GM18502 (cell line): ENCODE results near the gene LMAN1L.
A peak's percentile ranks its signal among the peaks of the same experiment; 100 is the strongest.

Source experiments
- ATAC-seq: cut with Tn5 transposase; IDR thresholded peaks from one replicate; pipeline ENCODE4 v1.9.1; 2021; ENCODE audit warnings: mild to moderate bottlenecking; ENCODE audit not compliant: unreplicated experiment, poor library complexity

Gene LMAN1L

DNA sequence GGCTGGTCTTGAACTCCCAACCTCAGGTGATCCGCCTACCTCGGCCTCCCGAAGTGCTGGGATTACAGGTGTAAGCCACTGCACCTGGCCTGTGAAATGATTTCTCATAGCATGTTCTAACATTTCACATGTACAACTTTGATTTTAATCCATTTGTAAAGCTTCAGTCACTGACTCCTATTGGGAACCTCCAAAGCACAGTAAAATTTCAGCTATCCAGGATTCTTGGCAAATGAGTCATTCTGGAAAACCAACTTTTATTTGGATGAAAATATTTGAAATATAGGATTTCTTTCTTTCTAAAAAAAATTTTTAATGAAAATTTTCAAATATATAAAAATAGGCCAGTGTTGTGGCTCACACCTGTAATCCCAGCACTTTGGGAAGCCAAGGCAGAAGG is 2.7 kb upstream of the LMAN1L start:
- no peak for ATAC-seq

DNA sequence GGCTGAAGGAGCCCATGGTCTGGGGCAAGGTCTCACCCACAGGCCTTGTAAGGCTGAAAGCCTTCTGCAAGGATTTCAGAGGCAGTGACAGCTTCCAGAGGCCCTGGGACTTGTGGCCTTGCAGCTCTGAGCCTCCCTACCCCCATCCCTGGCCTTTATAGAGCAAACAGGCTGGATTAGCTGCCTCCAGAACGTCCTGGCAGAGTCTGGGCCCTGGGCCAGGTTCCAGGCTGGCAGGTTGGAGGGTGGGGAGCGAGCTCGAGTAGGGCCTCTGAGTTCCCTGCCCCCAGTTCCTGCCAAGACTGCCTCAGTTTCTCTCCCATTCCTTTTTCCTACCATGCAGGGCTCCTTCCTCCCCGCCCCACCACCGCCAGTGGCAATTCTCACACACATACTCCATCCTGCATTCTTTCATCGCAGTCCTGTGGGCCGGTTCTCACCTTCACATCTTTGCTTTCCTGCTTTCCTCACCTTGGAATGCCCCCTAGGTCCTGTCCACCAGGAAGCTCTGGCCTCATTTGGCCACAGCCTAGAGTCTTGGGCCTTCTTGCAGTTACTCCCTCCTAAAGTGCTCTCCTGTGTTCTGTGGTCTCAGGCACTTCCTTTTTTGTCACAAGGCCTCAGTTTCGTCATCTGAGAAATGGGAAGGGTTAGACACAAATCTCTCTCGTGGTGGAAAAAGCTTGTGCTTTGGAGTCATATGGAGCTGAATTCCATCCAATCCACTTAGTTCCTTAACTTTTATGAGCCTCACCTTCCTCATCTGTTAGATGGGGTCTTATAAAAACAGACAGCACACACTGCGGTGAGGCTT is 2.7 kb downstream of the LMAN1L start:
- no peak for ATAC-seq

DNA sequence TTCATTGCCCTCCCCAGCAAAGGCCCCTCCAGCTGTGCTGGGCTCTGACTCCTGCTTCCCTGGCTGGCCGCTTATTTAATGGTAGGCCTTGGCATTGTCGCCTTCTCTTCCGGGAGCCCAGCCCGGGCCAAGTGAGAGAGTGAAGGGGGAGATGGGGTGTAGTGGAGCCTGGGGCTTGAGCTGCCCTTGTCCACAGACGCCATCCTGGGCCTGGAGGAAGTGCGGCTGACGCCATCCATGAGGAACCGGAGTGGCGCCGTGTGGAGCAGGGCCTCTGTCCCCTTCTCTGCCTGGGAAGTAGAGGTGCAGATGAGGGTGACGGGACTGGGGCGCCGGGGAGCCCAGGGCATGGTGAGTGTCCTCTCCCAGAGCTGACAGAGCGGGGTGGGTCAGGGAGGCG is 3.3 kb downstream of the LMAN1L start:
- no peak for ATAC-seq

DNA sequence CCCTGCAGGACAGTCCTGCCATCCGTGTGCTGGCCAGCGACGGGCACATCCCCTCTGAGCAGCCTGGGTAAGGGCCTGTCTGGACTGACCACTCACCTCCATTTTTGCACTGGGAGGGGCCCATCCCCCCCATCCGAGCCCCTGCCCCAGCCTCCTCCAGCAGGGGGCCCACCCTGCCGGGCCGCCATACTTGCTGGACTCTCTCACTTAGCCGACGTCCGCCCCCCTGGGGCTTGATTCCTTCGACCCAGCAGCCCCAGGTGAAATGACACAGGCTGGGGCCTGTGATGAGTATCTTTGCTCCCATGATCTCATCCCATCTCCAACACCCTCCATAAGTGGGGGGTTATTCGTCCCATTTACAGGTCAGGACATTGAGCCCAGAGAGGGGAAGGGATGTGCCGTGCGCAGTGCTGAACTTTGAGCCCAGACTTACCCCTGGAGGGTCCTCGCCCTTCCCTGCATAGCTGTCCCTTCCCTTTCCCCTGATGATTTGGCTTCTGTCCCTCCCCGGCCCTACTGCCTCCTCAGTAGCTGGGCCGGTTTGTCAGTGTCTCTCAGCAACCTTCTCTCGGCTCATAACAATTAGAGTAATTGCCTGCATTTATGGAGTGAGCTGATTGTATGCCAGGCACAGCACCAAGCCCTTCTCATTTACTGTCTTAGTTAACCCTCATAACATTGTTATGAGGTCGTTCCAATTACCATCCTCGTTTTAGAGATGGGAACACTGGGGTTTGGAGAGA is 4.2 kb downstream of the LMAN1L start:
- ATAC-seq: no peak

DNA sequence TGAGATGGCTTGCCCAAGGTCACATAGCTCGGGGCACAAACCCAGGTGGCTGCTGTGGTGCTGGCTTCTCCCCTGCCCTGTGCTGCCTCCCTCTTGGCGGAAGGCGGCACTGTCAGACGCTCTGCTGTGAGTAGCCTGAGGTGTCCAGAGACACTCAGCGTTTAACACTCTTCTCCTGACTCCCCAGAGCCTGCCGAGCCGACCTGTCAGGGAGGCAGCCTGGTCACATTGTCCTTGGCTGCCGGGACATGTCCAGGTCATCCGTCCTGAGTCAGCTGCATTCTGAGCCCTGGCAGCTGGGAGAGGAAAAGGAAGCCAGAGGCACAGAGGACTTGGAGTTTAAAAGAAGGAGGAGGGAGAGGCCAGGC is 4.7 kb downstream of the LMAN1L start:
- no peak for ATAC-seq

DNA sequence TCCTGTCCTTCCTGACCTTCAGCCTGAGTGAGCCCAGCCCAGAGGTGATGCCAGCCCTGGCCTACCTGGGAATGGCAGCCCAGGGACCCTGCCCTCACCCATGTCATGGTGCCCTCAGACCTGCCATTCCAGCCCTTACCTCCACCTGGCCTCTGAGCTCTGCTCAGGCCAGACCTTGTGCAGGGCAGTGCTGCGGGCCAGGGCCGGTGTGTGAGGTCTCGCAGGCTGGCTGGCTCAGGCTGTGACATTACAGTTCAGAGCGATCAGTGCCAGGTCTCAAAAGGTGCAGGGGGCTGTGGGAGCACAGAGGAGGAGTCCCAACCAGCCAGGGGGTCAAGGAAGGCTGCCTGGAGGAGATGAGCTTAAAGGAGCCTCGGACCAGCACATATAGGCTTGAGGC is 7.4 kb downstream of the LMAN1L start:
- no peak for ATAC-seq

DNA sequence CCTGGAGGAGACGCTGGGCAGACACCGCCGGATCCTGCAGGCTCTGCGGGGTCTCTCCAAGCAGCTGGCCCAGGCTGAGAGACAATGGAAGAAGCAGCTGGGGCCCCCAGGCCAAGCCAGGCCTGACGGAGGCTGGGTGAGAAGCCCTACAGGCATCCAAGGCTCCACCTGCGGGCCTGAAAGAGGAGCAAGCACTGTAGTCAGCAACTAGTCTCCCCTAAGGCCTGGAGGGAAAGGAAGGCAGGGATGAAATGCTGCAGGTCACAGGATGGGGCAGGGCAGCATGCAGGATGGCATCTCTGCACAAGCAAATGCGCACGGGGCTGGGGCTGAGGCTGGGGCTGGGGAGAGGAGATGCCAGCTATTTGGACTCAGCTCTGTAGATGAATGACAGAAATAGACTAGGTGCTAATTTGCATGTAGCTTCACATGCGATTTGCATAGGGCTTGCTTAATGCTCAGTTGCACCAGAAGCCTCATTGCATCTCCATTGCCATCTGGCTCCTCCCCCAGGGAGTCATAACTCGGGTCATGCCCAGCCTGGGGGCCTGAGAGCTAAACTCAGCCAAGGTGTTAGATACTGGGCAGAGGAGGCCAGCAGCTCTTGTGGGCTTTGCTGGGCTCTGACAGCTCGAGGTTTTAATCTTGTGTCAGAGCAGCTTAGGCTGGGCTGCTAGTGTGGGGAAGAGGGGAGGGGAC is 8.6 kb downstream of the LMAN1L start:
- peak; percentile 68 for ATAC-seq

DNA sequence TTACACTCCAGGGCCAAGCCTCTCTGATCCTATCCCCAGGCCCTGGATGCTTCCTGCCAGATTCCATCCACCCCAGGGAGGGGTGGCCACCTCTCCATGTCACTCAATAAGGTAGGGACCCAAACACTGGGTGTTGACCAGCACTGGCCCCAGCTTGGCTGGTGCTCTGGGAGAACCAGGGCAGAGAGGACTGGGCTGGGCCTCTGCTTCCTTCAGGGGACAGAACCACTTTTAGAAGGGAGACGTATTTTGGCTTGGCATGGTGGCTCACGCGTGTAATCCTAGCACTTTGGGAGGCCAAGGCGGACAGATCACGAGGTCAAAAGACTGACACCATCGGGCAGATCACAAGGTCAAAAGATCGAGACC is 9.1 kb downstream of the LMAN1L start:
- no peak for ATAC-seq

DNA sequence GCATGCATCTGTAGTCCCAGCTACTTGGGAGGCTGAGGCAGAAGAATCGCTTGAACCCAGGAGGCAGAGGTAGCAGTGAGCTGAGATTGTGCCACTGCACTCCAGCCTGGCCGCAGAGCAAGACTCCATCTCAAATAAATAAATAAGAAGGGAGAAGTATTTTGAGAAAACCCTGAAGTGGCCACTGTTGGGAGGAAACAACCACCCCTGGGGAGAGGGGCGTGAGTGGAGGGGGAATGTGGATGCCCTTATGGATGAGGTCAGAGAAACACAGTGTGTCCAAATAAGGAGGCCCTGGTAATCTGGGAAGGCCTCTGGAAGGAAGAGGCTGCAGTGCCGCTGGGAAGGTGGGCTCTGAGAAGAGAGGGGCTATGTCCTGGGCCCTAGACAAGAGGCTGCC is 9.6 kb downstream of the LMAN1L start:
- ATAC-seq: no peak

DNA sequence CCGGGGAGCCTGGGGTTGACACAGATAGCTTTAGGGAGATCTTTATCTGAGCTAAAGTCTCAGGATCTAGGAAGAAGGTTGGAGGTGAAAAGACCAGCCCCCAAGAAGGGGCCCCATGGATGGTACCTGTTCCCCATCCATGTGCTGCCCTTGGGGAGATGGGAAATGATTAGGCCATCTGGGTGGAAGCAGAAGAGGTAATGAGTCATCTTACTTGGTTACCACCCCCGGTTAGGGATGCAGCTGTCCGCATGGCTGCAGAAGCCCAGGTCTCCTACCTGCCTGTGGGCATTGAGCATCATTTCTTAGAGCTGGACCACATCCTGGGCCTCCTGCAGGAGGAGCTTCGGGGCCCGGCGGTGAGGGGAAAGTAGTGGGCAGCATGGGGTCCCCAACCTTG is 10.7 kb downstream of the LMAN1L start:
- ATAC-seq: no peak

DNA sequence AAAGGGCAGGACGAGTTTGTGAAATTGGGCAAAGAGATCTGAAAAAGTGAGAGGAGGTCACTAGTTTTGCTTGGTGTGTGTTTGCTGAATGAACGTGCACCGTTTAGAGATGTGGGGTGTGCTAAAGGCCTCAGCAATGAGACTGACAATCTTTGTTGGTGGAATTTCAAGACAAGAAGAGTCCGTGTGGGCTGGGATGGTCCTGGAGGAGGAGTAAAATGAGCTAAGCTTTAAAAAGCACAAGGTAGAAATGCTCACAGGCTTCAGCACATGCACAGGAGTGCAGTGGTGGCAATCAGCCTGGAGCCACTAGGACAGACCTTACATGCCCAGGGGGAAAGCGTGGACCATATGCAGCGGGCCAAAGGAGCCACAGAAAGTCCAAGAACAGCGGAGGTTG is 12.3 kb downstream of the LMAN1L start:
- no peak for ATAC-seq

DNA sequence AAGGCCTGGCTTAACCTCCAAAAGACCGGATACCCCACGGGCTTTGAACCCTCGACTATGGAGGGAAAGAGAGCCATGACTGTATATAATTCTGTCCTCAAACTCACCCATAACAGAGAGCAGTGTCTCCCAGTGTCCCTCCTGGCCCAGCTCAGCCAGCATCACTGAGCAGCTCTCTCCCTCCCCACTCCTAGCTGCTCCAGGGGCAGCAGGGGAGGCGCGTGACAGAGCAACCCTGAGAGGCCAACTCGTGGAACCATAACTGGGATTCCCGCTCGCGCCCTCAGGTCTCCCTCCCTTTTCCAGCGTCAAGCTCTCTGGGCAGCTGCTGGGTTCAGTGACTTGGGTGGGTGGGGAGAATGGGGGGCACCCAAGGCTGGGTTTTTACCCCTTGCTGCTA is 13.2 kb downstream of the LMAN1L start:
- ATAC-seq: no peak

DNA sequence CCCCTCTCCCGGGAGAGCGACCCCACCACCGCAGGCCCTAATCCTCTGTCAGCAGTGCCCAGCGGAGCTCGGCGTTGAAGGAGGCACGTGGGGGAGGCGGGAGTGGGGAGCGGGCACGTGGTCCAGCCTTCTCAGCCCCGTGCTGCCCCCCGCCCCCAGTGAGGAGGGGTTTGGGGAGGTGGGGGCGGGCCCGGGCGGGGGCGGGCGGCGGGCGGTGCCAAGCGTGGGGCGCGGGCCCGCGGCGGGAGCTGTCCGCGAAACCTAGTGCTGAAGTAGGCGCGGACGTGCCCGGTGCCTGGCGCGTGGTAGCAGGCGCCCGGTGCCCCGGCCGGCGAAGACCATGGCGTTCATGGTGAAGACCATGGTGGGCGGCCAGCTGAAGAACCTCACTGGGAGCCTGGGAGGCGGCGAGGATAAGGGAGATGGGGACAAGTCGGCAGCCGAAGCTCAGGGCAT is 13.8 kb downstream of the LMAN1L start, which contains the start of gene CPLX3:
TSS of gene CPLX3 (plus strand) at position 264 of the 456 bp plus-strand sequence. CDS start at position 341, 77 bp downstream.
- ATAC-seq: no peak

DNA sequence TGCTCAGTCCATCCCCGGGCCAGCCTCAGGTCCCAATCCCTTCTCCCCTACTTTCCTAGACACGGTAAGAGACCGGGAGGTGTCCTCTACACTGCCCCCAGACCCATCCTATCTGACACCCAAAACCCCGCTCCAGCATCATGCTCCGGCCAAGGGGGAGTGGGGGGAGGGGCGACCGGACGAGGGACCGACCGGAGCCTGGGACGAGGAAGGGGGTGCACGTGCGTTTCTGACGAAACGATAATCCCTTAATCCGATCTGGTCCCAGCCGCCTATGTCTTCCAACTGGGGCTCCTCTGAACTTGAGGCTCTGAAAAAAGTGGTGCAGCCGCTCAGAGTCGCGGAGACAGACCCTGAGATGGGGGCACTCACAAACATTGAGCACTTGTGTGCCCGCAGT is 14.3 kb downstream of the LMAN1L start:
- ATAC-seq: no peak

DNA sequence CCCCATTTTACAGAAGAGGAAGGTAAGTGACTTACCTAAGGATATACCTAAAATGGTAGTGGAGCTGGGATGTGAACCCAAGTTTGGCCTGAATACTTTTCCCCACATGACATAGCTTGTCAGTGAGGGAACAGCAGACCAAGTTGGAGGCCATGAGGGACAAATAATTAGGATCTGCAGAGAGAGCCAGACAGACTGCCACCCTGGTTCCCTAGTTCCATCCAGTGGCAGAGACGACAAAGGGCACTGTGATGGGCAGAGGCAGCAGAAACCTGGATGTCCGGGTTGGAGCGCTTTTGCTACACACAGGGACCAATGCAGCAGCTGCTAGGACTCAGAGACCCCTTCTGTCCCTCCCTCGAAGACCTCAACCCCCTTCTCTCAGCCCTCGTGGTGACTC is 15.0 kb downstream of the LMAN1L start:
- no peak for ATAC-seq

DNA sequence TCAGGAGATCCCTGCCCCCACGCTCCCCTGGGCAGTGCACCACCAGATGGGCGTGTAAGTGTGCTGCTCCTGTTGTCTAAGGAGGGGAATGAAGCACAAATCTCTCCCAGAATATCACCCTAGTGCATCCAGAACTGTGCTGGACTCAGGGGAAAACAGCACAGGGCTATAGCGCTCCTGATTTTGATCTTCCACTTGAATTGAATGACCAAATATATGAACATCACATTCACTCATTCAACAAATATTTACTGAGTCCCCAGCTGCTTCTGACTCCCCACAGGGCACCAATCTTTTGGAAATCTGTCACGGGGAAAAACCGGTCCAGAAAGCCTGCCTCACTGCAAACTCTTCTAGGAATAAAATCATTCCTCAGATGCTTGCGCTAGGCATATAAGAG is 16.2 kb downstream of the LMAN1L start:
- no peak for ATAC-seq

DNA sequence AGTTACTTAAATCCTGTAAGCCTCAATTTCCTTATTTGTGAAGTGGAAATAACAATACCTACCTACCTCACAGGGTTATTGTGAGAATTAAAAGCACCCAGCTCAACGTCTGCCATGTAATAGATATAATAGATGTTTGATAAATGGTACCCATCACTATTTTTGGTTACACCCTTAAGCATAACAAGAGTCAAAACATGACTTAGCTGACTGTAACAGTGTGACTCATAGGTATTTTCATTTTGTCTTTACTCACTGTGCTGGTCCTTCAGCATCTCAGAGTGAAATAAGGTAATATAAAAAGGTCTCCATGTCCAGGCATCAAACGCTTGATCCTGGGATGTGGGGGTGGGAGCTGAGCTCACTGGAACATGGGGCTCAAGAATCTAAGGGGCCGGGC is 16.9 kb downstream of the LMAN1L start:
- no peak for ATAC-seq

DNA sequence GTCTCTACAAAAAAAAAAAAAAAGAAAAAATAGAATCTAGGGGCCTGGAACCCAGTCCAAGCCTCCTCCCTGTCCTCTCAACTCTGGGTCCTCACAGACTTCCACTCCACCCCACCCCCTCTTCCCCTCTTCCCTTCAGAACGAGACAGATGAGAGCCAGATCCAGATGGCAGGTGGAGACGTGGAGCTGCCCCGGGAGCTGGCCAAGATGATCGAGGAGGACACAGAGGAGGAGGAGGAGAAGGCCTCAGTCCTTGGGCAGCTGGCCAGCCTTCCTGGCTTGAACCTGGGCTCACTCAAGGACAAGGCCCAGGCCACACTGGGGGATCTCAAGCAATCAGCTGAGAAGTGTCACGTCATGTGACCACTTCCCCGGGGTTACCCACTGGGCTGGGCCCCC is 17.4 kb downstream of the LMAN1L start:
- no peak for ATAC-seq

DNA sequence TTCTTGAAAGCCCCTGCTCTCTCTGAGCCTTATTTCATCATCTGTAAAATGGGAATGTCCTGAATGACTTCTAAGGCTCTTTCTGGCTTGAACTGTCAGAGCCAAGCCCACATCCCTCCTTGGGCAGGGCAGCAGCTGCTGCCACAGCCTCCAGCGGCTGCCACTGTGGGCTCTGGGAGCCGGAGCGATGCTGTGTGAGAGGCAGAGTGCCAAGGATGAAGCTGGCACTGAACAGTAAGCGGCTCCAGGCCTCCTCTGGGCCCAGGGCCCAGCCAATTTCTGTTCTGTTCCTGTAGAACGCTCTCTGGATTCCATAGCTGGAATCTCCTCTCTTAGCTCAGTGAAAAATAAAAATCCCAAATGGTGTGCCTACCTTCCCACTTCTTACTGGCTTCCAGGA is 18.2 kb downstream of the LMAN1L start:
- no peak for ATAC-seq

DNA sequence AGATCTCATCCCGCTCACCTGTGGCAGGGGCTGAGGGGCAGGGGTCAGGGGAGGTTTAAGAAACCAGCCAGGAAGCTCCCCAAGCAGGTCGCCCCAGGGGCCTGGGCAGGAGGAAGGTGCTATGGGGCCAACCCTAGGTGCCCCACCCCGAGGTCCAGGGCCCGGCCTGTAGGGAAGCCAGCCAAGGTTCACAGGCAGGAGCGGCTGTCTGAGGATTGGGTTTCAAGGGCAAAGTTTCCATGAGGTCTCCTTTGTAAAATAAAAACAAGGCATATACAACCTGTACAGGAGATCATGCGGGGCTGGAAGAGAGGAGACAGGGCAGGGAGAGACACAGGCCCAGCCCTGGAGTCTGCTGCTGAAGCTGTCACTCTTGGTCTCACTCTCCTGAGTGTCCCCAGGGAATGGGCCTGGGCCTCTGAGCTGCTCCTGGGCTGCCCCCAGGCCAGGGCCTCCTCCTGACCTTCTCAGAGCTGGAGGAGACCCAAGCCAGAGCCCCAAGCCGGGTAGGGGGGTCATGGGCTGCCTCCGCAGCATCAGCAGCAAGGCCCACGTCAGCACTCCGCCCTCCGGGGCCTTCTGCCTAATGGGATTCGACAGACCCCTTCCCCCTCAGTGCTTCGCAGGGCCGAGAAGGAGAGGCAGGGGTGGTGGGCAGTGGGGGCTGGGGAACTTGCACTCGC is 19.3 kb downstream of the LMAN1L start:
- ATAC-seq: no peak

DNA sequence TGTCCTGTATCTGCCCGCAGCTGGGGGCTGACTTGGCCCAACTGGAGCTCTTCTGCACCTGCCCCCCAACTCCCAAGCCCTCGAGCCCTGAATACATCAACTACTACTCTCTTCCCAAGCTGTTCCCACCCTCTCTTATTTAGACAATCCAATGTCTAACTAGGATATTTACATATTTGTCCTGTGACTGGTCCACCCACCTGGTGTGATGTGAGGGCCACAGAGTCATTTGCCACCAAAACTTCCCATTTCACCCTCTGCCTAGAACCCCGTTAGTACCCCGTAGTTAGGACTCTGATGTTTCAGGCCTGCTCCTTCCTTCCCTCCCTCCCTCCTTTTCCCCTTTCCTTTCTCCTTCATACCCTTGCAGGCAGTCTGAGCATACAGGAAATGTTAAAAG is 20.2 kb downstream of the LMAN1L start:
- no peak for ATAC-seq
